Skin epidermis (tissue), 12 donors: ENCODE measurements around the gene C2orf76.

Experiments used
- H3K27ac ChIP-seq, 21 experiments: fragments of 200-600 bp; sonication (generic) in 11 of 21; one replicate each; pipeline ENCODE4 v1.5.0; 2020; ENCODE audit warnings: mild to moderate bottlenecking in 3 of 21, inconsistent platforms in 2 of 21, moderate library complexity in 2 of 21
- H3K4me3 ChIP-seq, 7 experiments: fragments of 200-600 bp; sonication (generic) in 2 of 7; one replicate each; pipeline ENCODE4 v1.5.0; 2020; ENCODE audit warnings: inconsistent platforms in 2 of 7, mild to moderate bottlenecking in 2 of 7, moderate library complexity in 1 of 7

The C2orf76 gene

GRCh38 chr2:119306196-119306590, 60.4 kb downstream of the C2orf76 start:
- peak overlapping the region in 3 of 7 experiments; percentile 6 to 25 (median 6) for H3K4me3 ChIP-seq

GRCh38 chr2:119305497-119306195, 61.0 kb downstream of the C2orf76 start:
- H3K27ac ChIP-seq: peak overlapping the region in 9 of 21 experiments; percentile 26 to 76 (median 67)
- peak overlapping the region in 3 of 7 experiments; percentile 6 to 25 (median 6) for H3K4me3 ChIP-seq

More at GRCh38 chr2:119306196-119306590, 60.4 kb downstream of the C2orf76 start:
- H3K27ac ChIP-seq: peak overlapping the region in 9 of 21 experiments; percentile 26 to 76 (median 67)

- H3K27ac ChIP-seq: peak overlapping the region in 1 of 21 experiments; percentile 76
- H3K4me3 ChIP-seq: no peak overlapping the region
Measured at GRCh38 chr2:119304847-119305246, 61.8 kb downstream of the C2orf76 start.

- no peak overlapping the region for H3K4me3 ChIP-seq
- H3K27ac ChIP-seq: no peak overlapping the region
Measured at GRCh38 chr2:119301413-119301812, 65.2 kb downstream of the C2orf76 start.

GRCh38 chr2:119295688-119296375, 70.8 kb downstream of the C2orf76 start:
- Histone ChIP-seq H3K4me3 (no peak overlapping the region), H3K27ac (no peak overlapping the region)

GRCh38 chr2:119294671-119295070, 72.0 kb downstream of the C2orf76 start:
- Histone ChIP-seq H3K4me3 (no peak overlapping the region), H3K27ac (no peak overlapping the region)

- no peak overlapping the region for H3K4me3 ChIP-seq
- no peak overlapping the region for H3K27ac ChIP-seq
Measured at GRCh38 chr2:119293900-119294299, 72.7 kb downstream of the C2orf76 start.

- no peak overlapping the region for H3K4me3 ChIP-seq
- no peak overlapping the region for H3K27ac ChIP-seq
Measured at GRCh38 chr2:119293254-119293653, 73.4 kb downstream of the C2orf76 start.

GRCh38 chr2:119292226-119292625, 74.4 kb downstream of the C2orf76 start:
- no peak overlapping the region for H3K4me3 ChIP-seq
- H3K27ac ChIP-seq: no peak overlapping the region

- no peak overlapping the region for H3K27ac ChIP-seq
- no peak overlapping the region for H3K4me3 ChIP-seq
Measured at GRCh38 chr2:119291588-119292167, 75.0 kb downstream of the C2orf76 start.

- H3K27ac ChIP-seq: no peak overlapping the region
- no peak overlapping the region for H3K4me3 ChIP-seq
Measured at GRCh38 chr2:119290859-119291587, 75.6 kb downstream of the C2orf76 start.

- peak overlapping the region in 1 of 21 experiments; percentile 14 for H3K27ac ChIP-seq
- H3K4me3 ChIP-seq: no peak overlapping the region
Measured at GRCh38 chr2:119289642-119290041, 77.0 kb downstream of the C2orf76 start.

- Histone ChIP-seq H3K4me3 (no peak overlapping the region), H3K27ac (peak overlapping the region in 1 of 21 experiments; percentile 14)
Measured at GRCh38 chr2:119289093-119289492, 77.5 kb downstream of the C2orf76 start.

- no peak overlapping the region for H3K27ac ChIP-seq
- no peak overlapping the region for H3K4me3 ChIP-seq
Measured at GRCh38 chr2:119288576-119288975, 78.1 kb downstream of the C2orf76 start.

- H3K27ac ChIP-seq: no peak overlapping the region
- no peak overlapping the region for H3K4me3 ChIP-seq
Measured at GRCh38 chr2:119286661-119287060, 80.0 kb downstream of the C2orf76 start.

GRCh38 chr2:119283873-119284331, 82.7 kb downstream of the C2orf76 start:
- Histone ChIP-seq H3K4me3 (no peak overlapping the region), H3K27ac (peak overlapping the region in 18 of 21 experiments; percentile 57 to 82 (median 76))

- H3K27ac ChIP-seq: peak overlapping the region in 20 of 21 experiments; percentile 7 to 82 (median 75)
- no peak overlapping the region for H3K4me3 ChIP-seq
Measured at GRCh38 chr2:119282996-119283511, 83.6 kb downstream of the C2orf76 start.

GRCh38 chr2:119282146-119282995, 84.3 kb downstream of the C2orf76 start:
- H3K4me3 ChIP-seq: no peak overlapping the region
- peak overlapping the region in 12 of 21 experiments; percentile 57 to 82 (median 75) for H3K27ac ChIP-seq

- no peak overlapping the region for H3K27ac ChIP-seq
- no peak overlapping the region for H3K4me3 ChIP-seq
Measured at GRCh38 chr2:119280680-119281079, 86.0 kb downstream of the C2orf76 start.
